Activated T-cell treated with anti-CD3 and anti-CD28 coated beads, Interleukin-2, amount 50 U/mL, for 48 hours (primary cell): Measurements from ENCODE around the gene FOXD2.

Source experiments
- DNase-seq, 2 experiments: peaks; one replicate each; pipeline ENCODE4 v3.0.0-alpha.2; 2020

Gene FOXD2

GRCh38 chr1:47417170-47418044, 20.4 kb upstream of the FOXD2 start:
- no peak for DNase-seq

GRCh38 chr1:47418122-47418521, 19.7 kb upstream of the FOXD2 start:
- no peak for DNase-seq

DNA sequence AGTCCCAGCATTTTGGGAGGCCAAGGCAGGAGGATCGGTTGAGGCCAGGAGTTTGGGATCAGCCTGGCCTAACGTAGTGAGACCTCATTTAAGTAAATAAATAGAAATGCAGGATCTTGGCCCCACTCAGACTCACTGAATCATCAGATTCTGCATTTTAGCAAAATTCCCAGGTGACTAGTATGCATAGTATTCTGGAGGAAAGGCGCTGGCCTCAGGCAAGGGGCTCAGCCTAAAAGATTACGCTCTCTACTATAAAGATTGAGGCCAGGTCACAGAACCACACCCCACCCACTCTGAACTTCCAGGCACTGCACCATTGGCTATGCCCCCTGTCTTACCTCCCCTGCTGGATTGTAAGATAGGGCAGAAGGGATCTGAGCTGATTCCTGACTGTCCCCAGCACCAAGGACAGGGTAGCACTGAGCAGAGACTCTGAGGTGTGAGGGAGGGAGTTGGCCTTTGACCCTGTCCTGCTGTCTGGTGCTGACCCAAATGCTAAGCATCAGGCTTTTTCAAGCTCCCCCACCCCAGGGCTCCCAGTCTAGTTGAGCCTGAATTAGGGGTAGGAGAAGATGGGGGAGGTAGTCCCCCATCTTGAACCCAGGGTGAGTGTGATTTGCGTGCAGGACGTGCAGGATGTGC, 19.0 kb upstream of the FOXD2 start:
- DNase-seq = no peak

DNA sequence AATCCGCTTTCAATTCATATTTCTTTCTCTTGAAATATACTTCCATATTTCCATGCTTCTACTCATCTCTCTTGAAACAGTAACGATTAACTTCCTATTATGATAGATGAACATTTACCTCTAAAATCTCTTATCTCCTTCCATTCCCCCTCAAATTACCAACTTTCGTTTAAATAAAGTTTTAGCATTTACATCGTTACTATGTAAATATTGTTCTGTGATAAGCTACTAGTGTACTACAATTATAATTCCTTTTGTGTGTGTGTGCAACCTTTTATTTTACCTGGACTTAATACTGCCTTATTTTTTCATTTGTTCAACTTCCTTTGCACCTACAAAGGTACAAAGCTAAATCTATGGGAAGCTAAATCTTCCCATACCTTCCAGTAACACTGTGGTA, 17.3 kb upstream of the FOXD2 start:
- DNase-seq = no peak

GRCh38 chr1:47423872-47424271, 14.0 kb upstream of the FOXD2 start:
- DNase-seq = no peak

GRCh38 chr1:47424336-47424982, 13.4 kb upstream of the FOXD2 start:
- DNase-seq = no peak

DNA sequence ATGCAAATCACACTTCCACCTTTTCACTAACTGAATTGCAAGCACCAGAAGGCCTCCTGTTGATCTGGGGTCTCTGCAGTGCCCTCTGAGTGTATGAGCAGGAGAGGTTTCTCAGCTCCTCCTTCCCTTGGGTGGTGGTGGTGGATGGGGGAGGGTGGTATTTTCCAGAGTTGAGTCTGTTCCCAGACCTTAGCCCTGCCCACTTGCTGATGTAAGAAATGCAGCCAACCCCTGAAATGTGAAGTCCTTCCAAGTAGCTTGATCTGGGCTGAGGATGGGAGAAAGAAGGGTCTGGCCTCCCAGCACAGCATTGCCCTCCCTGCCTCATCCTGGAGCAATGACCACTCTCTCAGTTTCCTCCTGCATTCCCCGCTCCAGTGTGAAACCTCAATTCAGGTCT, 6.3 kb upstream of the FOXD2 start:
- DNase-seq = no peak

DNA sequence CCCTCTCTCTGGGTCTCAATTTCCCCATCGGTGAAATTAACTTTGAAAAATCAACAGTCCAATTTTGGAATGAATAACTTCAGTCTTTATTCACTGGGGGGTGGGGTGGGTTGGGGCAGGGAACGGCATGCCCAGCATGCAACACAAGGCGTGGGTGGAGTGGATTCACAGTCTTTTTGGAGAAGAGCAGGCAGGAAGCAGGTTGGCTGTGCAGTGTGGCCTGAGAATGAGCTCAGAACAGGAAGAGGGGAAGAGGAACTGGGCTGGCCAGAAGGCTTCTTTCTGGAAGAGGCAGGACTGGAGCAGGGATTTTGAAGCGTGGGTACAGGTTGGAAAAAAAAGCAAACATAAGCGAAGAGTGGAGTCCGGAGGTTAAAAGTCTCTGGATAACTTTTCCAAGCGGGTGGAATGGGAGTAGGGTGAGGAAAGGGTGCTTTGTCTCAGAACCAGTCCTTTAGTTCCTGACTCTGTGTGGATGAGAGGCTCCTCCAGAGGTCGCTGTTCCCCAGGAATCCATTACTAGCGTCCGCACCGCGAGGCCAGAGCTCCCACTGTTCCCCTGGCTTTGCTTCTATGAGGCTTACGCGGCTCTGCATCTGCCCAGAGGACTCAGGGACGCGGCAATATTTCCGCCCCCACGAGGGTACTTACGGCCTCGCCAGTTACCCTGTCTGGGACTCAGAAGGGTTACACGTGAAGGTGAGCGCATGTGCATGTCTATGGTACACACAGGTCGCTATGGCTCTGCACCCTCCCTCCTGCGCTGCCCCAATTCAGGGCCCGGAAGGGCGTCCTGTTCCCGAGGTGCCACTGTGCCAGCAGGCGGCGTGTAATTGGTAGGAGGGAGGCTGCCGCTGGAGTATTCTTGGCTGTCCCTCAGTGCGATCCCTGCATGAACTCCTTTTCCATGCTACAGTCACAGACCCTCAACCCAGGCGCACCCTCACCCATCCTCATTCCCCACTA, 5.5 kb upstream of the FOXD2 start:
- DNase-seq = peak; percentile 79 to 80

DNA sequence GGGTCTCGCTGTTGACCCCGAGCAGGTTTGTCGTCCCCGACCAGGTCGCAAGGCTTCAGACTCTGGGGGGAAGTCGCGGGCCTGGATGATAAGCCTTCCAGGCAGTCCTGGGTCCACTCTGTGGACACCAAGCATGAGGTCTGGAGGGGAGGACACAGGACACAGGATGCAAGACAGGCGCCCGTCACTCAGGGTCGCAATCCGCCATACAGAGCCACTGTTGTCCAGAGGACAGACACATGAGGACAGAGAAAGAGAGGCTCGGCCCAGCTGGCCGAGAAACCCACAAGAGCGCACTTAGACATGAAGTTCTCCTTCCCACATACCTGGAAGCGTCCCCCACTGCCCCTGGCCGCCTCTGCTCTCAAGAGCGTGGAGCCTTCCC, 4.8 kb upstream of the FOXD2 start:
- DNase-seq = no peak

DNA sequence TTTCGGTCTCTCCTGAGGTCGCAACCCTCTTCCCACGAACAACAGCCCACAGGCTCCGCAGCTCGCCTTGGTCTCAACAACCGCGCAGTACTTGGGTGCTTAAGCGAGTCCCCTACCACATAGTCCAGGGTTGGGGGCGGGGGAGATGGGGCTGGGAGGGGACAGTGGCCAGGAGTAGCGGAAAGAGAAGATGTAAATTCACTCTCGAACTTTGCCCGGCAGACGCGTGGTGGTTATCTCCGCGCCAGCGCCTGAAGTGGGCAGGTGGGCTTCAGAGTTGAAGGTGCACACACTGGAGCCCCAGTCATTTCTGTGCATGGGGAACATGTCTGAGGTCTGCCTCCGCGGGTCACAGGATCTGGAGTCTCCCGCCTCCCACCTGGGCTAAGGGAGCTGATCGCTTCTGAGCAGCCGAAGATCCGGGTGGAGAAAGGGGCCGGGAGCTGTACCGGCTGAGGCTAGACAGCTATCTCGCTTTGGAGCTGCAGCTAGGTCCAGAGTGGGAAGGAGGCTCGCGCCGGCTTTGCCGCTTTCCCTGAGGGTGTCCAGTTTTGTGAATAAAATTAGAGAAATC, 4.3 kb upstream of the FOXD2 start:
- DNase-seq = peak in 1 of 2 experiments; percentile 35

DNA sequence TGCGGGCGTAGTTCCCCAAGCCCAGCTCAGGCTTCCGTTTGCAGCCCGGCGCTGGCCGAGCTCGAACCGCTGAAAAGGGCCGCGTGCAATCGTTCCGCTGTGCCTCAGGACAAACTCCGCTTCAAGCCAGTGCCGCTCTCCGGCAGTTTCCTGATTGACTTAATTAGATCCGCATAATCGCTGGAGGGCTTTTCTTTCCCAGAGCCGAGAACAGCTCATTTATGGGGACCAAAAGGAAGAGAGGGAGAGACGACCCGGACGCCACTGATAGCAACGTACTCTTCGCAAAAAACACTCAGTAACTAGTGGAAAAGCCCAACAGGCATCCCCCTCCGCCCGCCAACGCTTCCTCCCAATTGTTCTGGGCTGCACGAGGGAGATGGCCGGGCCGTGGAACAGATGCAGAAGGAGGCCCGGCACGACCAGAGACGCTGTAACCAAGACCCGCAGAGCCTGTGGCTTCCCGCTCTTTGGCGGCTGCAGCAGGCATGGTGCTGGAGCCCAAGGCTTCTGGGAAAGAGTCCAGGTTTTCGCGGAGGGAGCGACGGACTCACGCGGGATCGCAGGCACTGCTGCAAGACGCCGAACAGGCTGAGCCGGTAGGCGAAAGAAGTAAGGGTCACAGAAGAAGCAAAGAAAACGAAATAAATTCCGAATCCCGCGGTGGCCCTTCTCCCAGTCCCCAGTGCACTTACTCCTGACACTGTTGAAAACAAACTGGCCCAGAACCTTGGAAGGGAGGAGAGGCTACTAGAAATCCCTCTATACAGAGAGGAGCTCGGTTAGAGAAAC, 3.6 kb upstream of the FOXD2 start:
- peak in 1 of 2 experiments; percentile 38 for DNase-seq

DNA sequence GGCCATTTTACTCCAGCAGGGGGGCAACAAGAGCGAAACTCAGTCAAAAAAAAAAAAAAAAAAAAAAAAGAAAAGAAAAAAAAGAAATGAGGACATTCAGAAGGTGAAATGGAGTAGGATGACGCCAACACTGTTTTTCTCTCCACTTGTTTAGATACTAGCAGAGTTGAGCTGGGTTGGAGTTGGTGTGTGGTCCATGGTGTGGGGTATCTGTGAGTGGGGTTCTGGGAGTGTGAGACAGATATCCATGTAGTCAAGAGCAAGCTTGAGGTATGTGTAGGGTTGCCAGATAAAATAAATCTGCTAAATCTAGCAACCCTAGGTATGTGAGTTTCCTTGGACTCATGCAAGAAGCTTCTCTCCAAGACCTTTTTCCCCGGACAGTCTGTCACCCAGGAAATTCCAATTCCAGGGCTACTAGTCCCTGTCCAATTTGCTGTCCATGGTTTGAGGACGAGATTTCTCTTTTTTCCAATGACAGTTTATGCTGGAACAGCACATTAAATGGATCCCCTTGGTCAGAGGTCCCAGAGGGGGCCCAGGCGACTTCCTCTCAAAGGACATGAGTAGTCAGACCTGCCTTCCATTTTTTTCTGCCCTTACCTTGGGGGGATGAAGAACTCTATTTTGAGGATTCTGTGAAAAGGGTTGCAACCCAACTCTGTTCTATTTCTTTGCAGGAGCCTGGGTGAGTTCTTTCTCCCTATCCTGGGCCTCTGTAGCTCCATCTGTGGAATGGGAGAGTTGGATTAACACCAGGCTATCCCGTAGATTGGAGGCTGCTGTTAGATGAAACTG, 2.1 kb upstream of the FOXD2 start:
- DNase-seq = no peak

DNA sequence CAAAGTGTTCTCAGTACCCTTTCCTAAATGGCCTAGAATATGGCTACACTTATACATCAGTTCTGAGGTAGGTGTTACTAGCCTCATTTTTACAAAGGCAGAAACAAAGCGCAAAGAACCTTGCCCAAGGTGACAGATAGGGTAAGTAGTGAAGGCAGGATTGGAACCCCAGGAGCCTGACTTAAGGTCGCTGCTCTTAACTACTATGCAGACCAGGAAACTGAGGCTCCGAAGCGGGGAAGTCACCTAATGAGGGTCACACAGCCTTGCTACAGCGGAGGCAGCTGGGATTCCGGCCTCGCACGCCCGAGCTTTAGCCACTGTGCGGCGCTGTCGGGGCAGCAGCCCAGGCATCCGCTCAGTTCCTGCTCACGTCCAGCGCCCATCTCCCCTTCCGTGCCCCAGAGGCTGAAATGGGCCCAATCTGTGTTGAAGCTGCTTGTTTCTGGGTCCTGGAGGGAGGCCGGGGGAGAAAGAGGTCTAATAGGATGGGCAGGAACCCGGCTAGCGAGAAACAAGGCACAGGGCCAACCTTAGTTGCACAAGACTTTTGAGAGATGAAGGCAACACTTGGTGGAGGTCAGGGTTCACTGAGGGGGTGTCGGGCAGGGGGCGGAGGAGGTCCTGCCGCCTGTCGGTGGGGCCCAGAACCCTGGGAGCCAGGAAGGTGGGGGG, 1.4 kb upstream of the FOXD2 start:
- DNase-seq = peak; percentile 89 to 92

GRCh38 chr1:47436979-47437446, 831 bp upstream of the FOXD2 start:
- DNase-seq = peak in 1 of 2 experiments; percentile 57

DNA sequence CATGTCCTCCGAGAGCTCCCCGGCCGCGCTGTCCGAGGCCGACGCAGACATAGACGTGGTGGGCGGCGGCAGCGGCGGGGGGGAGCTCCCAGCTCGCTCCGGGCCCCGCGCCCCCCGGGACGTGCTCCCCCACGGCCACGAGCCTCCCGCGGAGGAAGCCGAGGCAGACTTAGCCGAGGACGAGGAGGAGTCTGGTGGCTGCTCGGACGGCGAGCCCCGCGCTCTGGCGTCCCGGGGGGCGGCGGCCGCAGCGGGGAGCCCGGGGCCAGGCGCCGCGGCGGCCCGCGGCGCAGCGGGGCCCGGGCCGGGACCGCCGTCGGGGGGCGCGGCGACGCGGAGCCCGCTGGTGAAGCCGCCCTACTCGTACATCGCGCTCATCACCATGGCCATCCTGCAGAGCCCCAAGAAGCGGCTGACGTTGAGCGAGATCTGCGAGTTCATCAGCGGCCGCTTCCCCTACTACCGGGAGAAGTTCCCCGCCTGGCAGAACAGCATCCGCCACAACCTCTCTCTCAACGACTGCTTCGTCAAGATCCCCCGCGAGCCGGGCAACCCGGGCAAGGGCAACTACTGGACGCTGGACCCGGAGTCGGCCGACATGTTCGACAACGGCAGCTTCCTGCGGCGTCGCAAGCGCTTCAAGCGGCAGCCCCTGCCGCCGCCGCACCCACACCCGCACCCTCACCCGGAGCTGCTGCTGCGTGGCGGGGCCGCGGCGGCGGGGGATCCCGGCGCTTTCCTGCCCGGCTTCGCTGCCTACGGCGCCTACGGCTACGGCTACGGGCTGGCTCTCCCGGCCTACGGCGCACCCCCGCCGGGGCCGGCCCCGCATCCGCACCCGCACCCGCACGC, 547 bp downstream of the FOXD2 start:
- peak; percentile 51 to 63 for DNase-seq

GRCh38 chr1:47439017-47439818, 1.4 kb downstream of the FOXD2 start:
- peak in 1 of 2 experiments; percentile 39 for DNase-seq

DNA sequence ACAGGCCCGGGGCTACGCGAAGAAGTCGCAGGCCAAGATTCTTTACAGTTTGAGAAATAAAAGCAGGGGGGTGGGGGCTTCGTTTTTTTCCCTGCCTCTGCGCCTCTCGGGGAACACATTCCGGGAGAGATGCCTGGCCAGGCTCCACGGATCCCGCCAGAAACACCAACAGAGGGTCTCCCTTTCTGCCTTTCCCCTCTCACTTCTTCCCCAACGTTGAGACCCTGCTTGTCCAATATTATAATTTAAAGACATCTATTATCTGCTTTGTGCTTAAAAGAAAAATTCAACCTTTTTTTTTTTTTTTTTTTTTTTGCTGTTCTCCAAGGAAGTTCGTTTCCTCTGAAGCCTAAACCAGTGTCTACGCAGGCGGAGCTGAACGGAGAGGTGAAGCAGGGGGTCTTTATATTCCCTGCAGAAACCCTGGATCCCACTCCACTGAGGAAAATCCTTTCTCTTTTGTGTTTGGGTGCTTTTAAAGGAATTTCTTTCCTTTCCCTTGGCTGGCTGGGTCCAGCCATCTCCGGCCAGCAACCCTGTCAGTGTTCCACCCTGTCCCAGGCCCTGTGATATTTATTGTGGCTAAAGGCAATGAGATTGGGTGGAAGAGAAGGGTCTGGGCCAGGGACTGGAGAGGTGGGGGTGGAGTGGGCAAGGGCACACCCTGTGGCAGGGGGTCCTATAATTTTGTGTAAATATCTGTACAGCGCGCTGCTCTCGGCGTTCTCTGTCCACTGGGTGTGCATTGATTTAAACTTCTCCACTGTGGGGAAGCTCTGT, 2.2 kb downstream of the FOXD2 start:
- no peak for DNase-seq
